Osteocyte (in vitro differentiated cells): Measurements from ENCODE around the gene MELTF. TPM values are rescaled to one million over a fixed set of nuclear protein-coding genes. Genes with fewer than 3 reads are reported as not detected.

Source experiments
- DNase-seq: peaks from one replicate; pipeline ENCODE4 v3.0.0; 2021; ENCODE audit warnings: mixed read lengths; ENCODE audit not compliant: unreplicated experiment; ENCODE audit errors: extremely low spot score
- H3K27ac Mint-ChIP-seq: one replicate; pipeline ENCODE4 v1.8.0; 2021; ENCODE audit warnings: mild to moderate bottlenecking, mixed read lengths; ENCODE audit not compliant: unreplicated experiment
- H3K27me3 Mint-ChIP-seq: one replicate; pipeline ENCODE4 v1.8.0; 2021; ENCODE audit warnings: mixed read lengths; ENCODE audit not compliant: unreplicated experiment
- H3K36me3 Mint-ChIP-seq: one replicate; pipeline ENCODE4 v1.8.0; 2021; ENCODE audit warnings: mixed read lengths; ENCODE audit not compliant: unreplicated experiment
- H3K4me1 Mint-ChIP-seq: one replicate; pipeline ENCODE4 v1.8.0; 2021; ENCODE audit warnings: mixed read lengths; ENCODE audit not compliant: unreplicated experiment
- H3K4me3 Mint-ChIP-seq: one replicate; pipeline ENCODE4 v1.8.0; 2021; ENCODE audit warnings: mild to moderate bottlenecking, moderate library complexity, mixed read lengths; ENCODE audit not compliant: unreplicated experiment
- H3K9me3 Mint-ChIP-seq: one replicate; pipeline ENCODE4 v1.8.0; 2021; ENCODE audit warnings: mixed read lengths; ENCODE audit not compliant: unreplicated experiment
- total RNA-seq: library from RNA; stranded (reverse); gene quantifications from 2 replicates; pipeline ENCODE4 v1.2.1, GENCODE V29; 2021
- TF ChIP-seq, protein P1 (sequence below): fragments of 200-600 bp; sonication (generic); IDR thresholded peaks from 2 replicates; pipeline ENCODE4 v1.5.0; 2021; ENCODE audit warnings: antibody characterized with exemption, mild to moderate bottlenecking, moderate library complexity

The MELTF gene
- total RNA-seq, 1 donor from 2014 or later = 1.4 TPM

DNA sequence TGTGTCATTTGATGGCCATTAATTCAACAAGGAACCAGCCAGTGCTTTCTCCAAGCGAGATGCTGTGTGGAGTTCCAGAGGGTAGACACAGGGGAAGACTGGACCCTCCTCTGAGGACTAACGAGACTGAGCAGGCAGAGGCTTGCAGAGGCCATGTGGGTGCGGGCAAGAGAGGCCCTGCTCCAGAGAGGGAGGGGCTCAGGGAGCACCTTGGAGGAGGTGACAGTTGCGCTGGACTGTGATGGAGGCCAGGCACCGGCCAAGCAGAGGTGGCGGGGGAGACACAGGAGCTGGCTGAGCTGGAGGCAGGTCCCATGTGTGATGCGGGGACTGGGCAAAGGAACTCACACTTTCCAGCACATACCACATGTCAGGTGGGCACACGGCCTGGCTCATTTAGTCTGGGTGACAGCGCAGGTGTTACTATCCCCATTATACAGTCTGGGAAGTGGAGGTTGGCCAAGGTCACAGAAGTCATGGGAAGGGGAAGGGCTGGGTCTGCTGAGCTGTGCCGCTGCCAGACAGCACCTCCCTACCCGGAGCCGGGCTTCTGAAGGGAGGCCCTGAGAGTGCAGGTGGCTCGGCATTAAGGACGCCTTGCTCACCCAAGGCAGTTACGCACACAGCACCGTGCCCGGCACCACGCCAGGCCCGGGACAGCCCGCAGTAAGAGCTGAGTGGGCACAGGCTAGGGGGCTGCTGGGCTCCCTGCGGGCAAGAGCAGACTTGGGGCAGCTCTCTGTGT, 3.7 kb downstream of the MELTF start:
- DNase-seq = peak; percentile 79
- TF ChIP-seq, protein P1, sequence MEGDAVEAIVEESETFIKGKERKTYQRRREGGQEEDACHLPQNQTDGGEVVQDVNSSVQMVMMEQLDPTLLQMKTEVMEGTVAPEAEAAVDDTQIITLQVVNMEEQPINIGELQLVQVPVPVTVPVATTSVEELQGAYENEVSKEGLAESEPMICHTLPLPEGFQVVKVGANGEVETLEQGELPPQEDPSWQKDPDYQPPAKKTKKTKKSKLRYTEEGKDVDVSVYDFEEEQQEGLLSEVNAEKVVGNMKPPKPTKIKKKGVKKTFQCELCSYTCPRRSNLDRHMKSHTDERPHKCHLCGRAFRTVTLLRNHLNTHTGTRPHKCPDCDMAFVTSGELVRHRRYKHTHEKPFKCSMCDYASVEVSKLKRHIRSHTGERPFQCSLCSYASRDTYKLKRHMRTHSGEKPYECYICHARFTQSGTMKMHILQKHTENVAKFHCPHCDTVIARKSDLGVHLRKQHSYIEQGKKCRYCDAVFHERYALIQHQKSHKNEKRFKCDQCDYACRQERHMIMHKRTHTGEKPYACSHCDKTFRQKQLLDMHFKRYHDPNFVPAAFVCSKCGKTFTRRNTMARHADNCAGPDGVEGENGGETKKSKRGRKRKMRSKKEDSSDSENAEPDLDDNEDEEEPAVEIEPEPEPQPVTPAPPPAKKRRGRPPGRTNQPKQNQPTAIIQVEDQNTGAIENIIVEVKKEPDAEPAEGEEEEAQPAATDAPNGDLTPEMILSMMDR = no peak
- Mint-ChIP-seq H3K4me1 (peaks cover 26% of the 10 kb centered on the region), H3K27ac (no peak overlapping the region), H3K27me3 (peaks cover 13% of the 10 kb centered on the region), H3K9me3 (no peaks in the 10 kb centered on the region), H3K4me3 (no peak overlapping the region), H3K36me3 (no peaks in the 10 kb centered on the region)

DNA sequence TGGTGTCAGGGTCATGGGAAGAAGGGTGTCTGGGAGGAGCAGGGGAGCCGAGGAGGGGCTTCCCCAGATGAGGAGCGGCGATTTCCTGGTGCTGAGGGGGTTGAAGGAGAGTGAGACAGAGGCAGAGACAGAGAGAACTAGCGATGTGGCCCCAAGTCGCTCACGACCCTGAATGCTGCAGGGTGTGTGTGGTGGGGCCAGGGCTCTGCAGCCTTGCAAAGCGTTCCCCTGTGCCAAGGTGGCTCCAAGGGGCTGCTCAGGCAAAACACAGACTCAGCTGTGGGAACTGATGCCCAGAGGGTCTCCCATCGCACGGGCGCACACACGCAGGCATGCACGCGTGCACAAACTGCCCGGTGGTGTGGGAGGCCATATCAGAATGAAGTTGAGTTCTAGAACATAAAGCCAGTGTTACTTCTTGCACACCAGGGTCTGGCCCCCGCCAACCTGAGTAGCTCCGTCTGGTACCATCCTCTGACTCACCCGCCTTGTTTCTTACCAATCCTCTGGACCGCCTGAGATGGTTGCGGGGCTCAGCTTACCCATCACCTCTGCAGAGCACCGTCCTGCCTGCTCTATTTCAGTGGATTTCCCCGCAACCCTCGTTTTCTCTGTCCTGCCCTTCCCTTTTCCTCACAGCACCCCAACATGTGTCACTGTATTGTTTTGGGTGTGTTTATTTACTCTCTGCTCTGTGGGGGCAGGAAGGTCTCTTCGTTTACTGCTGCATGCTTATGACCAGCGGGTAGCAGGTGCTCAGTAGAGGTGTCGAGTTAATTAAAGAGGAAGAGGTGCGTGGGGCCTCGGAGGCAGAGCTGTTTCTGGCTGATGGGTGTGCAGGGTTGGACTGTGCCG, 4.5 kb downstream of the MELTF start:
- Mint-ChIP-seq H3K36me3 (no peaks in the 10 kb centered on the region), H3K27ac (no peak overlapping the region), H3K4me3 (no peak overlapping the region), H3K4me1 (peaks cover 23% of the 10 kb centered on the region), H3K9me3 (no peaks in the 10 kb centered on the region), H3K27me3 (peaks cover 16% of the 10 kb centered on the region)
- TF ChIP-seq, protein P1 = no peak
- DNase-seq = peak; percentile 77

DNA sequence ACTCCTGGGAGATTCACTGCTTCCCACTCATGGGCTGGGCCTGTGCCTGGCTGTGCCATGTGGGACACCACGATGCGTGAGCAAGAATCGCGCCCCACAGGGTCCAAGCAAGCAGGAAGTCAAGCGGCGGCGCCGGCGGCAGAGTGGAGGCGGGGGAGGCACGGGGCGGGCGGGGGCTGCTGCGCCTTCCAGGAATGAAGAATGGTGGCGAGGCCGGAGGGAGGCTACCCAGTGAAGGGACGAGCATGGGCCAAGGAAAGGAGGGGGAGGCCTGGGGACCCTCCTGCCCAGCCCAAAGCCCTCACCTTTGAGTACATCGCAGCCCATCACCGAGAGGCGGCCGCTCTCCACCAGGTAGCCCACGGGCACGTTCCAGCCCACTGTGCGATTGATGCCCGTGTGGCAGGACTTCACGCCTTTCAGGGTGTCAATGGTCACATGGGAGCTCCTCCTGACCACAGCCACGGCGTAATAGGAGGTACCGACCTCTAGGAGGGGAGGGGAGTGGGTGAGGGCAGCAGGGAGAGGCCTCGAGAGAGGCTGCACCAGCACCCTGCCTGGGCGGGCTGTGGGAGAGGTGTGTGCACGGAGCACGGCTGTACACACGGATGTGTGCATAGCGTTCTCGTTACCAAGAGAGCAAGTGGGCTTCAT, 5.5 kb downstream of the MELTF start:
- H3K9me3 Mint-ChIP-seq = no peaks in the 10 kb centered on the region

DNA sequence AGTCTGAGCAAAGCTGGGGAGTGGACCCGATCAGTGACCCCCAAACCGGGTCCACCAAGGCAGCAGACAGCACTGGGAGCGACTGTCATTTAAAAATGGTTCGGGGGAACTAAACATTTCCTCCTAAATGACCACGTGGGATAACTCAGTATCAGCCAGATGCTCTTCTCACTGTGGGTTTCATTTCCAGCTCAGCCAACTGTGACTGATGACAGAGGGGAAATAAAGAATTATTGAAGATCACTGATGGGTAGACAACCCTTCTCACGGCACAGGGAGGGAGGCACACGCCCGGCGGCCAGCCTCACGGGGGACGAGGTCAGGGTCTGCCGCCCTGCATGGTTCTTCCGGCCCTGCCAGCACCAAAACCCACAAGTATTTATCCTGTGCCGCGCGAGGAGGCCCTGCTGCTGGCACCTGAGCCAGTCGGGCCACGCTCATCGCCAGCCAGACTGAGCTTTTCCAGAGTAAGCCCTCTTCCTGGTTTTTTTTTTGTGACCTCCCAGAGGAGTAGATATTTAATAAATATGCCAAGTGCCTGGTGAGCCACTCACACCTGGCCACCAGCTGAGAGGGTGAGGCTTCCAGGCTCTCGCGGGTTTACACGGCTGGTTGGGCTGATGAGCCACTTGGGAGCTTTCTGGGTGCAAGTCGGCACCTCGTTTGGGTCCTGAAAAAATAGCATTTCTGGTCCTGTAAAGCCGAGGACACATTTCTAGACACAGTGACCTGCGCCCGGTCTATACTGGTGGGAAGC, 6.2 kb downstream of the MELTF start:
- TF ChIP-seq, protein P1 = no peak
- Mint-ChIP-seq H3K4me3 (peak overlapping the region; percentile 16), H3K4me1 (peaks cover 14% of the 10 kb centered on the region), H3K36me3 (no peaks in the 10 kb centered on the region), H3K27ac (no peak overlapping the region), H3K27me3 (peaks cover 31% of the 10 kb centered on the region), H3K9me3 (no peaks in the 10 kb centered on the region)
- peak; percentile 77 for DNase-seq

More for the DNA sequence above, 5.5 kb downstream of the MELTF start:
- Mint-ChIP-seq H3K27me3 (peaks cover 25% of the 10 kb centered on the region), H3K4me3 (no peak overlapping the region), H3K27ac (no peak overlapping the region), H3K4me1 (peaks cover 18% of the 10 kb centered on the region), H3K36me3 (no peaks in the 10 kb centered on the region)
- peak; percentile 83 for DNase-seq
- TF ChIP-seq, protein P1 = no peak
